NCI-H2107 treated with DMSO at 0.1 percent for 48 hours (cell line): ENCODE measurements around the gene ADAM12.
"Not testable (repeated sequence)": the region's sequence is repeated elsewhere in the genome, so short reads cannot be mapped to it uniquely, and the experiment has no call there.

ENCODE experiments used
- DNase-seq: peaks from one replicate; lab custom pipeline; 2025; ENCODE audit not compliant: unreplicated experiment; lab: John Stamatoyannopoulos, UW

ADAM12 gene

GRCh38 chr10:126186766-126187165, 201.5 kb downstream of the ADAM12 start:
- DNase-seq, result no peak

DNA sequence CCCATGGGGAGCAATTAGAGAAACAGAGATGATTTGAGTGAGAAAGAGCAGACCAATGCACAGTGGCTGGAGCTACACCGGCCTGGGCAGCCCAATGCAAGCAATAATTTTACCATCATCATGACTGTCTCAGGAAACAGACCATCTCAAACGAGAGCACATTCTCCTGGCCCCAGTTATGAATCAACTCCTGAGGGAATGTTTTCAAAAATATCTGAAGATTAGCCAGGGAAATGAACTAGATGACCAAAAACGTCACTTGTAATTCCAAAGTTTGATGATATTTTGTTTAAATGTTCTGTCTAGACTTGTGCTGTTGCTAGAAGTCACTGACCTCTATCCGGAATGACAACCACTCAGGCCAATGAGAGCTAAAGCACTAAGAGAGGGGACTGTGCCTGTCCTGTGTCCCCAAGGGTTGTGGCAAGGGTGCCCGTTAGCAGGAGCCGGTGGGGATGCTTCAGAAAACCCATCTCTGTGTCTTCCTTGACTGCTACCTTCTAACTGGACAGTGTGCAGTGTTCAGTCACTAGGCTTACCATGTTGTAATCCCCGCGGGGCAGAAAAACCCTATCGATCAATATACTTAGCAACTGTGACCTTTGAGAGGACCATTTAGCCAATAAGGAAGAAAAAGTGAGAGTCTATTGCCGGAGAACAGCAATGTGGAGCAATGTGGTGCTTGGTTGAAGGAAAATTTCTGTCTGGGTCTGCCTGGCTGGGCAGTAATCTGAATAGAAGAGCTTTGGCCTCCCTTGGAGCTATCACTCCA, 202.4 kb downstream of the ADAM12 start:
- DNase-seq, result no peak

DNA sequence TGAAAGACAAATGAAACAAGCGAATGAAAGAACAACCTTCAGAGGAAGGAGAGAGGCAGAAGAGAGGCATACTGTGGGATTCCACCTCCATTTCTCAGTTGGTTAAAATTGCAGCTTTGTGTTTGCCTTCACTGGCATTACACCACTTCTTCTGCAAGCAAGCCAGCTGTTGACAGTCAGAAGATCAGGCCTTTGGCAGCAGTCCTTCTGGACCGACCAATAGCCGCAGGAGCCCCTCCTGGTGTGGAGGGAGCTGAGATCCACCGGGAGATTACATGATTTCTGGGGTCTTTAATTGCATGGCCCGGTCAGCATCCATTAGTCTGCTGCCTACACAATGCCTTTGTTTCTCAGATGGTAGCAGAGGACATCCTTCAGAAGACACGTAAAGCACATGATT, 206.7 kb downstream of the ADAM12 start:
- no peak for DNase-seq

DNA sequence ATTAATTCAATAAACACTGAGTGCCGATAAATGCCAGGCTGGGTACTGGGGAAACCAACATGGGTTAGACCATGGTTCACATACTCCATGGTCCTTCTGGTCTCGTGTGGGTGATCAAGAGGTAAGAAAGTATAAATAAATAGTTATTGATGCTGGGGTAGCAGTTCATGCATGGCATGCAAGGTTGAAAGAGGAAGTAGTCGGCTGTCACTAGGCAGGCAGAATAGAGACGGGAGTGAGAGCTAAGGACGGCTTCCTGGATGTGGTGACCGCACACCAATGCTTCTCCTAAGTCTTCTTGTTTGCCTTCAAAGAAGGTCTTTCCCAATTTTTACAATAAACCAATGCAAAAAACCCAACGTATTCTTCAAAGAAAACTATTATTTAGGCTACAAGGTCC, 208.6 kb downstream of the ADAM12 start:
- no peak for DNase-seq

GRCh38 chr10:126177417-126178030, 210.8 kb downstream of the ADAM12 start:
- DNase-seq, result no peak

- DNase-seq, result no peak
These were observed 212.5 kb downstream of the ADAM12 start for GRCh38 chr10:126175641-126176262.

GRCh38 chr10:126172755-126173154, 215.5 kb downstream of the ADAM12 start:
- DNase-seq, result not testable (repeated sequence)

GRCh38 chr10:126171555-126171954, 216.7 kb downstream of the ADAM12 start:
- no peak for DNase-seq

- no peak for DNase-seq
These were observed 217.5 kb downstream of the ADAM12 start for GRCh38 chr10:126170776-126171175.

- no peak for DNase-seq
These were observed 217.9 kb downstream of the ADAM12 start for GRCh38 chr10:126170371-126170770.

- no peak for DNase-seq
These were observed 218.4 kb downstream of the ADAM12 start for GRCh38 chr10:126169899-126170298.

DNA sequence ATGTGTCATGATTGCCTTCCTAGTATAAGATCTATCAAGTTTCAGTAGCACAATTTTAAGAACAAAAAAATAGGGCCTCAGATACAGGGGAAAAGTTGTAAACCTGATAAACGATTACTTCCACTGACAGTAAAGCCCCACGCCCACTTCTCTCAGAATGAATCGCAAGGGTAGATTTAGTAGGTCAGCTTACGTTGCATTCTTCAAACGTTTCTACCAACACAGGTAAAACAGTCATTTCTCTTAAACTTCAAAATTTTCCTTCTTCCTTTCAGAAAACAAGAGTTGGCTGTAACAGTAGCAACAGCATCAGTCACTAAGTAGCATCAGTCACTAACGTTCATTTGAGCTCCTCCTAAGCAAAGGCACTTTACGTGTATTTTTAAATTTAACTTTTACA, 221.5 kb downstream of the ADAM12 start:
- DNase-seq, result no peak

GRCh38 chr10:126165874-126166273, 222.4 kb downstream of the ADAM12 start:
- no peak for DNase-seq

DNA sequence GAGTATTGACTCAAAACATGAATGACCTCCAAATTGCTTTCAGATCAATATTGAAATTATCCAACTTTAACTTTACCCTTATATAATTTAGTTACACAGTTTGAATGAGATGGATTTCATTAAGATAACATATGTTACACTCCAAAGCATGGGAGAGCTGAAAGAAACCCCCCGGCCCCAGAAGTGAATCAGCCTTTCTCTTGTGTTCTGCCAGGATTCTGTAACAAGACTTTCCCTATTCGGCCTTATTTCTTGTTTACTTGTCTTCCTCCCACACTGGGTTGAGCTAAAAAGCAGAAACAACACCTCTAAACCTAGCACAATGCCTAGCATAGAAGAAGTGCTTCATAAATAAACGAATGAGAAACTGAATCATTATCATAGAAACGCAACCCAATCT, 224.8 kb downstream of the ADAM12 start:
- DNase-seq, result no peak

GRCh38 chr10:126161691-126162090, 226.6 kb downstream of the ADAM12 start:
- DNase-seq, result no peak

GRCh38 chr10:126160971-126161630, 227.2 kb downstream of the ADAM12 start:
- DNase-seq, result no peak

- DNase-seq, result no peak
These were observed 227.7 kb downstream of the ADAM12 start for GRCh38 chr10:126160571-126160970.

- DNase-seq, result no peak
These were observed 230.0 kb downstream of the ADAM12 start for GRCh38 chr10:126158133-126158892.

DNA sequence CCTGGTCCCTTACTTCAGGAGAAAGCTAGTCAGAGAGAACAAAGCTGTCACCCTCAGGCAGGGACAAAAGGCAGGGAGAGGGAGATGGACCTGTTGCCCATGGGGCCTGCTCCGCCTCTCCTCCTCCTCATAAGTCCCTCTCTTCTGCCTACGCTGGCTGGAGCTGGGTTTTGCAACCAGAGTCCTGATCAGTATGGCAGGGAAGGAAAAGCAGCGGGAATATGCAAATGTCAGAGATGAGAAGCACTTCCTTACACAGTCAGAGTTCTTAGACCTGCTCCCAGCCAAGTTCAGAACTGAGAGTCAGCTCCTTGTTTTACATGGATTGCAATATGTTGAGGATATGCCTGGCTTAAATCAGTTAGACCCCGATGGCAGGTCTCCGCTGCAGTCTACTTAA, 231.1 kb downstream of the ADAM12 start:
- no peak for DNase-seq

DNA sequence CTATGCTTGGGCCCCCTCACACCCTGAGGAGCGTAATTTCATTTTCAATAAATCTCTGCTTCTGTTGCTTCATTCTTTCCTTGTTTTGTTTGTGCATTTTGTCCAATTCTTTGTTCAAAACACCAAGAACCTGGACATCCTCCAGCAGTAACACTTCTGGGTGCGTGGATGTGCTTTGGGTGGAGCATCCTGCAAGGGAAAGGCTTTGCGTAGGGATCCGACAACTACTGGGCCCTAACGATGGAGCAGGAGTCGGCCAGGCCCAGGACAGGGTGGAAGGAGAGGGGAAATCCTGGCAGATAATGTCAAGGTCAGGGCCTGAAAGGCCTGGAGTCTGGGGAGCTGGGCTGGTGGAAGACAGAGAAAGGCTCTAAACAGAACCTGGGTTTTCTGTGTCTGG, 231.8 kb downstream of the ADAM12 start:
- no peak for DNase-seq

GRCh38 chr10:126156012-126156411, 232.3 kb downstream of the ADAM12 start:
- DNase-seq, result no peak
